ENCODE measurements around the gene ATP1B1.

Gene ATP1B1

DNA sequence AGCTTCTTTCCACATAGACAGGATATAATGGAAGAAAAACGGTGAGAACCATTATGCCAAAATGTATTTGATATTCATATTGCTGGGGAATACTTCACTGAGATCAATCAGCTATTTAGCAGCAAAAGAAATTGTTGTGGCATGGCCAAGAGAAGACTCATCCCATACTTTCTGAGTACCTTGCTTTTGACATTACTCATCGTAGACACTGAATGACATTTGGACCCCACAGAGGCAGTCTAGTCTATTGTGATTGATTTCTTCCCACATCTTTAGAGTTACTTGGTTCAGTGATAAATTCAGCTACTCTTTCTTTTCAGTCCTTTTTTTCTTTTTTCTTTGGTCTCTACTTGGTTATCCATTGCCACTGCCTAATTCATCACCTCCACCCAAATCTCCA lies 22.1 kb downstream of the ATP1B1 start:
- Histone ChIP-seq H3K9me3 (ENCODE audit: control insufficient read depth, insufficient read depth, low read length) (no peaks in the 10 kb centered on the region), H3K36me3 (ENCODE audit: control insufficient read depth, insufficient read depth, low read length) (peaks cover 89% of the 10 kb centered on the region), H3K4me3 (ENCODE audit: low read depth, low read length) (no peak overlapping the region), H3K4me1 (ENCODE audit: control insufficient read depth, insufficient read depth, low read length) (peaks cover 5% of the 10 kb centered on the region), H3K9ac (ENCODE audit: low read depth, low read length) (no peak overlapping the region), H3K27ac (ENCODE audit: low read depth, low read length) (no peak overlapping the region), H3K27me3 (ENCODE audit: control insufficient read depth, insufficient read depth, low read length) (no peaks in the 10 kb centered on the region)

DNA sequence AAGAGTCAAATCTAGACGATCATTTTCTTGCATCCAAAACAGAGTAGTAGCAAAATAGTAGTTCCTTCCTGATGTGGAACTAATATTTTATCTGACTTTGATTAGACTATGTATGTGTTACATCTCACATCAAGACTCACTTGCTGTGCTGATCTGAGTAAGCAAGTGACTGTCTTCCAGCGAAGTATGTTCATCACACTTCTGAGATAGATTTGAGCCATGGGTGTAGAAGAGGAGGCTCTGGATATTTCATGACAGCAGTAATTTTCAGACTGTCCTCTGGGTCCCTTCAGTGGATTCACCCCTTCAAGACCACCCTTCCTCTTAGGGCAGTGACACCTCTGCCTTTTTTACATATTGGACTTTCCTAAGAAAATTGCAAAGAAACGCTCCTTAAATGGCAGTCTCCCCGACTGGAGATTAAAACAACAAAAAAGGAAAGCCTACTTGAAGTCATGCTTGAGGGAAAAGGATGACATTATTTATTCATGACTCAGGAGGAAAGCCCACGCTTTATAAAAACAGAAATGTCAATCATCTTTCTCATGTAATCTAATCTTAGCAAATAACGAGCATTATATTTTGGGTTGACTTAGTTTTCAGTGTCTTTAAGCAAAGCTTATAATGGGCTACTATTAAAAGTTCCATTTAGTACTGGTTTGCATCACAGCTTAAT lies 22.8 kb downstream of the ATP1B1 start:
- H3K4me3 ChIP-seq (ENCODE audit: low read depth, low read length): no peak overlapping the region
- no peak overlapping the region for H3K27ac ChIP-seq (ENCODE audit: low read depth, low read length)
- peaks cover 11% of the 10 kb centered on the region for H3K4me1 ChIP-seq (ENCODE audit: control insufficient read depth, insufficient read depth, low read length)
- peaks cover 84% of the 10 kb centered on the region for H3K36me3 ChIP-seq (ENCODE audit: control insufficient read depth, insufficient read depth, low read length)
- no peaks in the 10 kb centered on the region for H3K9me3 ChIP-seq (ENCODE audit: control insufficient read depth, insufficient read depth, low read length)
- no peak overlapping the region for H3K9ac ChIP-seq (ENCODE audit: low read depth, low read length)
- no peaks in the 10 kb centered on the region for H3K27me3 ChIP-seq (ENCODE audit: control insufficient read depth, insufficient read depth, low read length)

DNA sequence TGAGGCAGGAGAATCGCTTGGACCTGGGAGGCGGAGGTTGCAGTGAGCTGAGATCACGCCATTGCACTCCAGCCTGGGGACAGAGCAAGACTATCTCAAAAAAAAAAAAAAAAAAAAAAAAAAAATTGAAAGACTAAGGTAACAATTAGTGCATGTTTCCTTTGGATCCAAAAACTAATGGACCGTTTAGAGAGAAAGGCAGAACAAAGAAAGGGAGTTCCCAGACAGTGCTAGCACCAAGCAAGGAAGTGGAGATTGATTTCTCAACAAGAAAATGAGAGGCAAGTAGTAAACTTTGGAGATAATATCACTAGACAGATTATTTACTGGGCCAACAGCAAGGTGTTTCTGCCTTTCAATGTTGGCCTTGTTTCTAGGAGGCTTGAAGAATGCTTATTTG lies 24.2 kb downstream of the ATP1B1 start:
- no peak overlapping the region for H3K9ac ChIP-seq (ENCODE audit: low read depth, low read length)
- no peak overlapping the region for H3K4me3 ChIP-seq (ENCODE audit: low read depth, low read length)
- no peaks in the 10 kb centered on the region for H3K27me3 ChIP-seq (ENCODE audit: control insufficient read depth, insufficient read depth, low read length)
- peaks cover 70% of the 10 kb centered on the region for H3K36me3 ChIP-seq (ENCODE audit: control insufficient read depth, insufficient read depth, low read length)
- H3K27ac ChIP-seq (ENCODE audit: low read depth, low read length): no peak overlapping the region
- no peaks in the 10 kb centered on the region for H3K9me3 ChIP-seq (ENCODE audit: control insufficient read depth, insufficient read depth, low read length)
- H3K4me1 ChIP-seq (ENCODE audit: control insufficient read depth, insufficient read depth, low read length): peaks cover 14% of the 10 kb centered on the region

DNA sequence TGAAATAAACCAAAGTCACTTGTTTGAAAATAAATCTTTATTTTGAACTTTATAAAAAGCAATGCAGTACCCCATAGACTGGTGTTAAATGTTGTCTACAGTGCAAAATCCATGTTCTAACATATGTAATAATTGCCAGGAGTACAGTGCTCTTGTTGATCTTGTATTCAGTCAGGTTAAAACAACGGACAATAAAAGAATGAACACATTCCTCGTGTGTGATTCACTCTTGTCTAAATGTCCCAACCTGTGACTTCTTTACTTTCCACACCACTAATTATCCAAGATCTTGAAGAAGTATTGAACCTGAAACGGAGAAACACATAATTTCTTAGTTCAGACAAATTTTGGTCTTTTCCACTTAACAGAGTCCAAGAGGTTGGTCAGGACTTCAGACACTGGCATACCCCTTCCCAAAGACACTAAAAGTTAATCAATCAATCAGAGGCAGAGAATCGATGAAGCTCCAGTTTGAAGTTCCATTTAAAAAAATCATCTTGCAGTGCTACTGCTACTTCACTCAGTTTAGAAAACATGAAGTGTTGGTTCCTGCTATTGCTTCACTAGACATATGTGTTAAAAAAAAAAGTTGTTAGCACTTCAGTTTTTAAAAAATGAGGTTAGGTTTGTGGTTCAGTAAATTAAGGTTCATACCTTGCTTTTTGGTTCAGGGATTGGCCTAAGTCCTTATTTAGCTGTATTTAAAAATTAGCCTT lies 26.2 kb downstream of the ATP1B1 start:
- no peak overlapping the region for H3K9ac ChIP-seq (ENCODE audit: low read depth, low read length)
- H3K36me3 ChIP-seq (ENCODE audit: control insufficient read depth, insufficient read depth, low read length): peaks cover 51% of the 10 kb centered on the region
- H3K9me3 ChIP-seq (ENCODE audit: control insufficient read depth, insufficient read depth, low read length): no peaks in the 10 kb centered on the region
- peaks cover 24% of the 10 kb centered on the region for H3K4me1 ChIP-seq (ENCODE audit: control insufficient read depth, insufficient read depth, low read length)
- H3K27ac ChIP-seq (ENCODE audit: low read depth, low read length): no peak overlapping the region
- no peaks in the 10 kb centered on the region for H3K27me3 ChIP-seq (ENCODE audit: control insufficient read depth, insufficient read depth, low read length)
- H3K4me3 ChIP-seq (ENCODE audit: low read depth, low read length): no peak overlapping the region

DNA sequence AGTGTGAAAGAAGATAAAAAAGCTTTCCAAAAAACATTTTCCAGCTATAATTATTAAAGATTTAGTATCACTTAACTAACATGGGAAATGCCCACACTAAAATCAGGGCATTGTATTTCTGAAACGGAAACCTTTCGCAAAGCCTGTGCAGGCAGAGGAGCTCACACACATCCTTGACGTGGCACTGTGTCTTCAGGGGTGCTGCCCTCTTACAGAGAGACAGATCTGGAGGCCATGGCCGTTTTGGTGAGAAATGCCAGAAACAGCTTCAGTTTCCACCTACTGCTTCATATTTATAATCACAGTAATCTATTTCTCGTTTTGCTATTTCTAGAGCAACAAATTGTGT lies 26.7 kb downstream of the ATP1B1 start:
- H3K27me3 ChIP-seq (ENCODE audit: control insufficient read depth, insufficient read depth, low read length): no peaks in the 10 kb centered on the region
- H3K4me3 ChIP-seq (ENCODE audit: low read depth, low read length): no peak overlapping the region
- no peak overlapping the region for H3K27ac ChIP-seq (ENCODE audit: low read depth, low read length)
- no peak overlapping the region for H3K9ac ChIP-seq (ENCODE audit: low read depth, low read length)
- no peaks in the 10 kb centered on the region for H3K9me3 ChIP-seq (ENCODE audit: control insufficient read depth, insufficient read depth, low read length)
- H3K36me3 ChIP-seq (ENCODE audit: control insufficient read depth, insufficient read depth, low read length): peaks cover 45% of the 10 kb centered on the region
- peaks cover 24% of the 10 kb centered on the region for H3K4me1 ChIP-seq (ENCODE audit: control insufficient read depth, insufficient read depth, low read length)

DNA sequence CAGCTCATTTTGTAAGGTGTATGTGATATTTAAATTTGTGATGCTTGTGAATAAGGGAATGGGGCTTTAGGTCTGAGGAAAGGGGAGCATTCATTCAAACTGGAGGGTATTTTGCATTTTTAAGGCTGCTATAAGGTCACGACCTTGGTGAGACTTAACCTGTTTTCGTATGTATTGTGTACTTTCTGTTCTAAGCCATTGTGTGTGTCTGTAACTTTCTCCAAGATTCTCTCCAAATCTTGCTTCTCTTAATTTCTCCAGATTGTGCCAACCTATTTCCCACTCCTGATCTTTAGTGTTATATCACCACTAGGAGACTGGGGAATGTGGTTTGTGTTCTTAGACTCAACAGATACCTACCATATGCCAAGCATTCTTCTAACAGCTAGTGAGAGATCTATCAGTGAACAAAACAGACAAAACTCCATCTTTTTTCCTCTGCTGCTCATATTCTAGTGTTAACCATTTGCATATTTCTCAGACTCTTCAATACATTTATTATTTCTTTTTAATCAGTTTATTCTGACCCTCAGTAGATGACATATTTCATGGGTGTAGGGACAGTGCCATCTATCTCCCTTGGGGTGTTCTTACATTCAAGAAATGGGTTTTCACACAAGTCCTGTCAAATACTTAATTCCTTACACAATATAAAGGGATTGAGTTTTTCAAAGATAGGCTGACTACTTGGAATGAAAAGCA lies 27.5 kb downstream of the ATP1B1 start:
- Histone ChIP-seq H3K36me3 (ENCODE audit: control insufficient read depth, insufficient read depth, low read length) (peaks cover 38% of the 10 kb centered on the region), H3K9me3 (ENCODE audit: control insufficient read depth, insufficient read depth, low read length) (no peaks in the 10 kb centered on the region), H3K27ac (ENCODE audit: low read depth, low read length) (no peak overlapping the region), H3K27me3 (ENCODE audit: control insufficient read depth, insufficient read depth, low read length) (no peaks in the 10 kb centered on the region), H3K4me1 (ENCODE audit: control insufficient read depth, insufficient read depth, low read length) (peaks cover 24% of the 10 kb centered on the region), H3K4me3 (ENCODE audit: low read depth, low read length) (no peak overlapping the region), H3K9ac (ENCODE audit: low read depth, low read length) (no peak overlapping the region)

DNA sequence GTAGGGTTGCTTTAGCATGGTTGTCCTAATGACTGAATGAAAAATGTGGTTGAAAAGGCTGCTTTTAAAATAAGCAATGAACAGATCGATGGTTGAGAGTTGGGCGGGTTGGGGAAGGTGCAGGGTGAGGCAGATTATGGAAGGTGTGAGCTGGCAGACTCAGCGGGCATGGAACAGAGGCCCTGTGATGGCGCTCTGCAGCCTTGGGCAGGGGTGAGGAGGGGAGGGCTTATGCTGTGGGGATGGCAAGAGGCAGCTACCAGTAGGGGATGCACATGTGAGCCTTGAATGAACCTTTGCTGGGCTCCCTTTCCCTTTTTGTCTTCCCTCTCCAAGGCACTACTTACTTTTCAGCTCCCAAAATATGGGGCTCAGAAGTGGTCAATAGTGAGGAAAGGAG lies 30.9 kb downstream of the ATP1B1 start:
- H3K4me3 ChIP-seq (ENCODE audit: low read depth, low read length): no peak overlapping the region
- H3K27me3 ChIP-seq (ENCODE audit: control insufficient read depth, insufficient read depth, low read length): no peaks in the 10 kb centered on the region
- H3K36me3 ChIP-seq (ENCODE audit: control insufficient read depth, insufficient read depth, low read length): peaks cover 9% of the 10 kb centered on the region
- H3K9ac ChIP-seq (ENCODE audit: low read depth, low read length): no peak overlapping the region
- peaks cover 24% of the 10 kb centered on the region for H3K4me1 ChIP-seq (ENCODE audit: control insufficient read depth, insufficient read depth, low read length)
- no peaks in the 10 kb centered on the region for H3K9me3 ChIP-seq (ENCODE audit: control insufficient read depth, insufficient read depth, low read length)
- no peak overlapping the region for H3K27ac ChIP-seq (ENCODE audit: low read depth, low read length)

DNA sequence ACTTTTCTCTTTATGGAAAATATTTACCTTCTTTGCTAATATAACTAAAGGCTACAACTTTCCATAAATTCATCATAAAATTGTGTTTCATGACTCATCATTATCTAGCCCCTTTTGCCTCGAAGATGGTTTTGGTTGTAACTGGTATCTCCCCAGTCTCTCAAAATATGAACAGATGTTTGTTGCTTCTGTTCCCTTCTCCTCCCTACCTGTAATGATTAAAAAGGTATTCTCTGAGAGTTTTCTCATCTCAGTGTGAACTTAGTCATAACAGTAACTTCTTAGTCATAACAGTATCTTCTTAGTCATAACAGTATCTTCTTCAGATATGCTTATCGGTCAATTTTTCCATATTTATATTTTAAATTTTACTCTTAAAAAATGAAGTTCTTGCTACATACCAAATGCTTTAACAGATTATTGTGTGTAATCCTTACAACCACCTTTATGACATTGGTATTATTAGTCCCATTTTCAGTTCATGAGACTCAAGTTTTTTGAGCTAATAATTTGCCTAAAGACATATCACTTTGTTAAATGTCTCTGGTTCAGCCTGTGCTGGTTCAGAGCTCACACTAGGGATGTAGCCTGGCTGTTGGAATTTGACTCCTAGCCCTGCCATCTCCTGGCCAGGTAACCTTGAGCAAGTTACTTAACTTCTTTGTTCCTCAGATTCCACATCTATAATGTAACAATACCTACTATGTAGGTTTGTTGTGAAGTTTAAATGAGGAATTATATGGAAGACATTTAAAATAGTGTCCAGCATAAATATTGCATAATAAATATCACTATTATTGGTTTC lies 32.6 kb downstream of the ATP1B1 start:
- Histone ChIP-seq H3K4me1 (ENCODE audit: control insufficient read depth, insufficient read depth, low read length) (peaks cover 14% of the 10 kb centered on the region), H3K27ac (ENCODE audit: low read depth, low read length) (no peak overlapping the region), H3K9ac (ENCODE audit: low read depth, low read length) (no peak overlapping the region), H3K36me3 (ENCODE audit: control insufficient read depth, insufficient read depth, low read length) (no peaks in the 10 kb centered on the region), H3K27me3 (ENCODE audit: control insufficient read depth, insufficient read depth, low read length) (no peaks in the 10 kb centered on the region), H3K9me3 (ENCODE audit: control insufficient read depth, insufficient read depth, low read length) (no peaks in the 10 kb centered on the region), H3K4me3 (ENCODE audit: low read depth, low read length) (no peak overlapping the region)

DNA sequence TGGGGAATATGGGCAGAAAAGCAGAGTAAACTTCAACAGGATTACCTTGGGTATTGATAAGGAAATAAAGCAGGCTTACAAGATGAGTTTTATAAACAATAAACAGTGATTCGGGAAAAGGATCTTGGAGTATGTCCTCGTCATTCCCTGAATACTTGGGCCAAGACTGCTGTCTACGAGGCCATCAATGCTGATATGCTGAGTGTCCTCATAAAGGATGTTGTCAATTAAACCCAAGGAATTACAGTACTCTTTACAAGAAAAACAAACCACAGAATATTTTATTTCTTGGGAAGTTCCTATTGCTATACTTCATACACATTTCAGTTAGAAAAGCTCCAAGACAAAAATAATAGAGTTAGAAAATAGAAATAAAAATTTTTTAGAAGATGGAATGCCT lies 34.9 kb downstream of the ATP1B1 start:
- Histone ChIP-seq H3K4me3 (ENCODE audit: low read depth, low read length) (no peak overlapping the region), H3K27me3 (ENCODE audit: control insufficient read depth, insufficient read depth, low read length) (no peaks in the 10 kb centered on the region), H3K27ac (ENCODE audit: low read depth, low read length) (no peak overlapping the region), H3K36me3 (ENCODE audit: control insufficient read depth, insufficient read depth, low read length) (no peaks in the 10 kb centered on the region), H3K4me1 (ENCODE audit: control insufficient read depth, insufficient read depth, low read length) (peaks cover 5% of the 10 kb centered on the region; the same call in 1 of the 2 replicates), H3K9ac (ENCODE audit: low read depth, low read length) (no peak overlapping the region), H3K9me3 (ENCODE audit: control insufficient read depth, insufficient read depth, low read length) (no peaks in the 10 kb centered on the region)

DNA sequence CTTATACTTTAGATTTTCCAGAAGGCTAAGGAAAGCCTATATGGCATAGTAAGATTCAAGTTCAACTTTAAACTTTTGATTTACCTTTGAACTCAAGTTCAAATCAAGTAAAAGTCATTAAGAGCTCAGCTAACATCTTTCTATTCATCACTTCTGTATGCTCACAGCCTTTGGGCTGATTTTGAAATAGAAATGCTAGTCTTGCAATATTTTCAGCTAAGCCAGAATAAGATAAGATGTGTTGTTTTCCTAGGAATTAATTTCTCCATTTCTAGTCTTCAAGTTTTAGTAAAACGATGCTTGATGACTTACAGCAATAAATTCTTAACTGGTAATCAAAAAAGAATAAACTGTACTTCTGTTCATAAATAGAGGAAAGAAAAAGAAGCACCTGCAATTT lies 35.6 kb downstream of the ATP1B1 start:
- Histone ChIP-seq H3K36me3 (ENCODE audit: control insufficient read depth, insufficient read depth, low read length) (no peaks in the 10 kb centered on the region), H3K27ac (ENCODE audit: low read depth, low read length) (no peak overlapping the region), H3K4me3 (ENCODE audit: low read depth, low read length) (no peak overlapping the region), H3K27me3 (ENCODE audit: control insufficient read depth, insufficient read depth, low read length) (no peaks in the 10 kb centered on the region), H3K9me3 (ENCODE audit: control insufficient read depth, insufficient read depth, low read length) (no peaks in the 10 kb centered on the region), H3K9ac (ENCODE audit: low read depth, low read length) (no peak overlapping the region), H3K4me1 (ENCODE audit: control insufficient read depth, insufficient read depth, low read length) (peaks cover 3% of the 10 kb centered on the region; the same call in 1 of the 2 replicates)

Data from HUES48 (cell line).